NCI-H2227 treated with DMSO at 0.1 percent for 48 hours (cell line): ENCODE data around the gene SSBP2.
"Not testable (repeated sequence)": the region's sequence is repeated elsewhere in the genome, so short reads cannot be mapped to it uniquely, and the experiment has no call there.

ENCODE experiments used
- DNase-seq: peaks from one replicate; lab custom pipeline; 2025; lab: John Stamatoyannopoulos, UW

SSBP2 gene

GRCh38 chr5:81729276-81729675 lies 21.6 kb downstream of the SSBP2 start:
- DNase-seq: no peak

- no peak for DNase-seq
Observed at GRCh38 chr5:81728301-81728700, 22.6 kb downstream of the SSBP2 start.

- DNase-seq: no peak
Observed at GRCh38 chr5:81726297-81726696, 24.6 kb downstream of the SSBP2 start.

GRCh38 chr5:81724571-81724970 lies 26.3 kb downstream of the SSBP2 start:
- no peak for DNase-seq

- DNase-seq: no peak
Observed at GRCh38 chr5:81724108-81724507, 26.8 kb downstream of the SSBP2 start.

- no peak for DNase-seq
Observed at GRCh38 chr5:81721049-81721448, 29.8 kb downstream of the SSBP2 start.

GRCh38 chr5:81719743-81720345 lies 31.1 kb downstream of the SSBP2 start:
- DNase-seq: no peak

GRCh38 chr5:81718300-81718699 lies 32.6 kb downstream of the SSBP2 start:
- DNase-seq: no peak

GRCh38 chr5:81717860-81718259 lies 33.0 kb downstream of the SSBP2 start:
- DNase-seq: no peak

GRCh38 chr5:81717226-81717625 lies 33.7 kb downstream of the SSBP2 start:
- DNase-seq: no peak

GRCh38 chr5:81714076-81714475 lies 36.8 kb downstream of the SSBP2 start:
- not testable (repeated sequence) for DNase-seq

- no peak for DNase-seq
Observed at GRCh38 chr5:81708889-81709288, 42.0 kb downstream of the SSBP2 start.

GRCh38 chr5:81703840-81704239 lies 47.1 kb downstream of the SSBP2 start:
- no peak for DNase-seq

GRCh38 chr5:81700166-81700565 lies 50.7 kb downstream of the SSBP2 start:
- DNase-seq: no peak

GRCh38 chr5:81698813-81699212 lies 52.1 kb downstream of the SSBP2 start:
- no peak for DNase-seq

- no peak for DNase-seq
Observed at GRCh38 chr5:81696418-81697397, 54.2 kb downstream of the SSBP2 start.

GRCh38 chr5:81694726-81695125 lies 56.2 kb downstream of the SSBP2 start:
- DNase-seq: no peak

- DNase-seq: no peak
Observed at GRCh38 chr5:81688215-81688614, 62.7 kb downstream of the SSBP2 start.

- DNase-seq: no peak
Observed at GRCh38 chr5:81687292-81687691, 63.6 kb downstream of the SSBP2 start.

- DNase-seq: no peak
Observed at GRCh38 chr5:81685471-81685870, 65.4 kb downstream of the SSBP2 start.

GRCh38 chr5:81679885-81680284 lies 71.0 kb downstream of the SSBP2 start:
- DNase-seq: no peak

GRCh38 chr5:81675420-81675819 lies 75.5 kb downstream of the SSBP2 start:
- DNase-seq: no peak

GRCh38 chr5:81665795-81666194 lies 85.1 kb downstream of the SSBP2 start:
- DNase-seq: no peak
